NCI-H1105 (cell line): Measurements from ENCODE around the gene EBLN1.
"Not testable (repeated sequence)": the region's sequence is repeated elsewhere in the genome, so short reads cannot be mapped to it uniquely, and the experiment has no call there.

ENCODE experiments used
- DNase-seq: peaks from one replicate; lab custom pipeline; 2025; lab: John Stamatoyannopoulos, UW

The EBLN1 gene

DNA sequence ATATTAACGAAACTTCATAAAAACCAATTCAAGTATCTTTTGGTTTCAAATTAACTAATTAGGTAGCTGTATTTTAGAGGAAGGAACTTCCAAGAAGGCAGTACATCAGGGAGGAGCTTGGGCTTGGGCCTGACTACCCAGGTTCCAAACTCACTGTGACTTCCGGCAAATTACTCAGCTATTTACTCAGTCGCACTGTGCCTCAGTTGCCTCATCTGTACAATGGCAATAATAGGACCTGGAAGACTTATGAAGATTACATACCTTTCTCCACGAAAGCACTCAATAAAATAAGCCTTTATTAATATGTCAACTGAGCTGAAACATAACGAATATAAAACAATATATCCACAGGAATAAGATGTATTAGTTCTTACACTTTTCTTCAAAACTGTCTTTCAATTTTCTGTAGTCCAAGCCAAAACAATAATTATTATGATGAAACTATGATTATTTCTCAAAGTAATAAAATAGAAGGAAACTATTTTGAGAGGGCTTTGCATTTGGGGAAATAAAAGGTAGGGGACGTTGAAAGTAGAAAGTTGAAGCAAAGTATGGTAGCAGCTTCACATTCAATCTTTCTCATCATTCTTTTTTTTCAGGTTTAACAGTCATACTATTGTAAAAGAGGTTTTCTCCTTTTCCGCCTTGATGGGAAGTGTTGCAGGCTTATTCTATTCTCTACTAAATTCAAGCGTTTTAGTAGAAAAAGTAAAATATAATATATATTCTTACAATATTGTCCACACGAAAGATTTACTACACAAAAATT is 10.5 kb upstream of the EBLN1 start:
- DNase-seq, result no peak

DNA sequence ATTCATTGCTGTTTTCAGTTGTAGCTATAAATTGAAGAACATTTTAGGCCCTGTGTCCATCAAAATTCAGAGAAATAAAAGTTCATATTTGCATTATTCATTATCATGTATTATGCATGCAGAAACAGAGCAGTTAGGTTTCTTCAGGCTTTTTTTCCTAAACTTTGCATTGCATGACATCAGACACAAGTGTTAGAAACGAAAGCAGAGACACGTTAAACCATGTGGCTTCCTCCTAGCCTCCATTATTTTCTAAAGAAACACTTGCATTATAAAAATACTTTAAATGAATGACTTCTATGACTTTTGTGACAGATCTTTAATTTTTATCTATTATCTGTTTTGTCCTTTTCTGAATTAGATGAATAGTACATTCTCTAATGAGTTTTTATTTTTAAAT is 8.8 kb upstream of the EBLN1 start:
- no peak for DNase-seq

DNA sequence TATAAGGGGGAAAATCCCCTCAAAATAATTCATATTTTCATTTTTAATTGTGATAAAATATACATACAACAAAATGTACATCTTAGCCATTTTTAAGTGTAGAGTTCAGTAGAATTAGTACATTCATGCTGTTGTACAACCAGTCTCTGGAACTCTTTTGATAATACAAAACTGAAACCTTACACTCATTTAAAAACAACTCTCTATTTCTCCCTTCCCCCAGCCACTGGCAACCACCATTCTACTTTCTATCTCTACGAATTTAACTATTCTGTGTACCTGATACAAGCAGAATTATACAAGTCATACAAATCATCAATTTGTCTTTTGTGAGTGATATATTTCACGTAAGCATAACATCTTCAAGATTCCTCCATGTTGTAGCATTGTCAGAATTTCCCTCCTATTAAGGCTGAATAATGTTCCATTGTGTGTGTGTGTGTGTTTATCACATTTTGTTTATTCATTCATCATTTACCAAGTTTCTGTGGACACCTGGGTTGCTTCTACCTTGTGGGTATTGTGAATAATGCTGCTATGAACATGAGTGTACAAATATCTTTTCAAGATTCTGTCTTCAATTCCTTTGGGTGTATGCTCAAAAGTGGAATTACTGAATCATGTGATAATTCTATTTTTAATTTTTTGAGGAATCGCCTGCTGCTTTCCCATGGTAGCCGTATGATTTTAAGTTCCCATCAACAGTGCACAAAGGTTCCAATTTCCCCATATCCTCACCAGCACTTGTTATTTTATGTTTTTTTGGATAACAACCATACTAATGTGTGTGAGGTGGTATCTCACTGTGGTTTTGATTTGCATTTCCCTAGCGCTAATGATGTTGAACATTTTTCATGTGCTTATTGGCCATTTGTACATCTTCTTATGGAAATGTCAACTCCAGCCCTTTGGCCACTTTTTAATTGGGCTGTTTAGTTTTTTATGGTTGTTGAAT is 4.7 kb upstream of the EBLN1 start:
- DNase-seq, result no peak

GRCh38 chr10:22219308-22219707 is 1.5 kb upstream of the EBLN1 start:
- DNase-seq, result no peak

- no peak for DNase-seq
These were observed 633 bp upstream of the EBLN1 start for GRCh38 chr10:22218448-22218847.

DNA sequence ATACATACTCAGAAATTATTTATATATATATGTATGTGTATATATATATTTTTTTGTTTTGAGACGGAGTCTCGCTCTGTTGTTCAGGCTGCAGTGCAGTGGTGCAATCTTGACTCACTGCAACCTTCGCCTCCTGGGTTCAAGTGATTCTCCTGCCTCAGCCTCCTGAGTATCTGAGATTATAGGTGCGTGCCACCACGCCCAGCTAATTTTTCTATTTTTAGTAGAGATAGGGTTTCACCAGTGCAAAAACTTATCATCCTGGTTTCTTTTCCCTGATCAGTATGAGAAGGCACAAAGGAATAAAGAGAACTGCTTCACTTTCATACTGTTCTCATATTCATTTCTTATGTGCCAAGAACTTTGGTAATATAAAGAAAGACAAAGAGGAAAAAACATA is 731 bp downstream of the EBLN1 start:
- not testable (repeated sequence) for DNase-seq

- no peak for DNase-seq
These were observed 7.5 kb downstream of the EBLN1 start for GRCh38 chr10:22210267-22210666.

GRCh38 chr10:22193945-22194344 is 23.9 kb downstream of the EBLN1 start:
- DNase-seq, result no peak

- no peak for DNase-seq
These were observed 32.2 kb downstream of the EBLN1 start for GRCh38 chr10:22185586-22185985.

- no peak for DNase-seq
These were observed 33.9 kb downstream of the EBLN1 start for GRCh38 chr10:22183771-22184461.

- DNase-seq, result no peak
These were observed 37.1 kb downstream of the EBLN1 start for GRCh38 chr10:22180724-22181123.

GRCh38 chr10:22174442-22174841 is 43.4 kb downstream of the EBLN1 start:
- DNase-seq, result no peak

- no peak for DNase-seq
These were observed 46.7 kb downstream of the EBLN1 start for GRCh38 chr10:22171131-22171530.

DNA sequence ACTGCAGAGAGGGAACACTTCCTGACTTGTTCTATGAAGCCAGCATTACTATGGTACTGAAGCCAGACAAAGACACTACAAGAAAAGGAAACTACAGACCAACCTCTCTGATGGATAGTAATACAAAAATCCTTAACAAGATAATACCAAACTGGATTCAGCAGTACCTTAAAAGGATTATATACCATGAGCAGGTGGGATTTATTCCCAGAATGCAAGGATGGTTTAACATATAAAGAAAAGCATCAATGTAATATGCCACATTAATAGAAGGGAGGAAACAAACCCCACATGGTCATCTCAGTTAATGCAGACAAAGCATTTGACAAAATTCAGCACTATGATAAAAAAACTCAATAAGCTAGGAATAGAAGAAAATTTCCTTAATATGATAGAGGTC is 47.2 kb downstream of the EBLN1 start:
- no peak for DNase-seq

DNA sequence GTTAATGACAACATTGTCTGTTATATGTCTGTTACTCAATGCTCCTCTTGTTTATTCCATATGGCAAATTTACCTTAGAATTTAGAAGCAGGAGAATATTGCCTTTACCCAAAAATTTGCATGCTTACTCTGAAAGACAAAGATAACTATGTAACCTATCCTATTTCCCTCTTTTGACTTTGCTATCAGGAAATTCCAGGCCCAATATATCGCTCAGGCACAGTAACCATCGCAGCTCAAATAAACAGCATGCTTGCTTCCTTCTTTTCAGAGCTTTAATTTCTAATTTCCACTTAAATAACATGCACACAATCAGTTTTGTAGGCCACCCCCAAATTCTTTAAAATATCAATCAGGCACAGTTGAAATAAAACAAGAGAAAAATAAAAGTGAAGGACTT is 57.8 kb downstream of the EBLN1 start:
- DNase-seq, result no peak

GRCh38 chr10:22159180-22159579 is 58.6 kb downstream of the EBLN1 start:
- no peak for DNase-seq
